ENCODE results near the gene NPAS3.

DNA sequence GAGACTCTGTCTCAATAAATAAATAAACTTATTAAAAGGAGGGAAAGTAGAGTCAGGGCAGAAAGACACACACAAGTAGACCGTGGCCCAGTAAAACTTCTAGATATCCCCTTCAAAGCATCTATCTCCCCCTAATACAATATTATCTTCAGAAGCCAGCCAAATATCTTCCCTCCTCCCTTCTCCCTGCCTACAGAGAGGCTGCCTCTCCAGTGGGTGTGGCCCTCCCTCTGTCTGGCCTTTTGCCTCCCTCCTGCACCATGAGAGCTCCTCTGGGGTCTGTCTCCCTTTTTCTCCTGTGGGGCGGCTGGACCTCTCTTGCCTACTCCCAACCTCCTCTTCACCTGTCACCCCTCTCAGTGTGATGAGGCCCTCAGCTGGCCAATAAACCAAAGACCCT, 873.0 kb downstream of the NPAS3 start:
- TF ChIP-seq, protein P1, sequence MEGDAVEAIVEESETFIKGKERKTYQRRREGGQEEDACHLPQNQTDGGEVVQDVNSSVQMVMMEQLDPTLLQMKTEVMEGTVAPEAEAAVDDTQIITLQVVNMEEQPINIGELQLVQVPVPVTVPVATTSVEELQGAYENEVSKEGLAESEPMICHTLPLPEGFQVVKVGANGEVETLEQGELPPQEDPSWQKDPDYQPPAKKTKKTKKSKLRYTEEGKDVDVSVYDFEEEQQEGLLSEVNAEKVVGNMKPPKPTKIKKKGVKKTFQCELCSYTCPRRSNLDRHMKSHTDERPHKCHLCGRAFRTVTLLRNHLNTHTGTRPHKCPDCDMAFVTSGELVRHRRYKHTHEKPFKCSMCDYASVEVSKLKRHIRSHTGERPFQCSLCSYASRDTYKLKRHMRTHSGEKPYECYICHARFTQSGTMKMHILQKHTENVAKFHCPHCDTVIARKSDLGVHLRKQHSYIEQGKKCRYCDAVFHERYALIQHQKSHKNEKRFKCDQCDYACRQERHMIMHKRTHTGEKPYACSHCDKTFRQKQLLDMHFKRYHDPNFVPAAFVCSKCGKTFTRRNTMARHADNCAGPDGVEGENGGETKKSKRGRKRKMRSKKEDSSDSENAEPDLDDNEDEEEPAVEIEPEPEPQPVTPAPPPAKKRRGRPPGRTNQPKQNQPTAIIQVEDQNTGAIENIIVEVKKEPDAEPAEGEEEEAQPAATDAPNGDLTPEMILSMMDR (conservative IDR thresholded peaks at IDR 0.05): no peak
- no peak for TF ChIP-seq EZH2 (IDR thresholded peaks at IDR 0.05; ENCODE audit: low read depth)
